ENCODE results near the gene NUTM2D. TPM values are rescaled to one million over a fixed set of nuclear protein-coding genes. Genes with fewer than 3 reads are reported as not detected.
"Not testable (repeated sequence)": the region's sequence is repeated elsewhere in the genome, so short reads cannot be mapped to it uniquely, and the experiment has no call there.

Gene NUTM2D
- total and polyA plus RNA-seq, 2 of the 4 experiments (the other 2 are of a cell fraction), result 0.54 to 1.9 TPM

DNA sequence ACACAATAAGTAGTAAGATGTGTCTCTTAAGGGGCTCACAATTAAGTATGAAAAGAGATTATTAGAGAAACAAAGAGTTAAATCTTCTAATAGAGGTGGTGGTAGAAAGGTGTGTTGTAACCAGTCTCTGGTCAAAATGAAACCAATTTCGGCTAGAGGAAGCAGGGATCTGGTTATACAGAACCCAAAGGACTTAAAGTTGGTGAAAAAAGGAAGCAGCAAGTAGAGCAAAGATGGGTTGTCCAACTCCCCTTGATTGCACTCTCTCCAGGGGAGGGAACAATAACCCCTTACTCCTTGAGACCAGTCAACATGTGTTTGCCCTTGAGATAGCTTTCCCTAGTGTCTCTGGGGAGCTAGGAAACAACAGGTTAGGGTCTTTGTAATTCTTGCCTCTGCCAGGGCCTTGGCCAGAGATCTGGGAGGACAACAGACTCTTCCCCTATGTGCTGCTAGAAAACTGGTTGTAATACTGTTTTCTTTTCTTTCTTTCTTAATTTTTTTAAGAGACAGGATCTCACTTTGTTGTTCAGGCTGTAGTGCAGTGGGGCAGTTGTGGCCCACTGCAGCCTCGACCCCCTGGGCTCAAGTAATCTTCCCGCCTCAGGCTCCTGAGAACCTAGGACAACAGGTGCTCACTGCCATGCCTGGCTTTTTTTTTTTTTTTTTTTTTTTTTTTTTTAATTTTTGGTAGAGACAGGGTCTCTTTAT, 43.7 kb upstream of the NUTM2D start:
- H3K9ac ChIP-seq (ENCODE audit: low read depth, low read length); POLR2A ChIA-PET (ENCODE audit: unreplicated experiment); H4K20me1 ChIP-seq (ENCODE audit: insufficient read depth, low read length); H3K14ac ChIP-seq (replicated peaks; ENCODE audit: low read depth, low read length); H2AK5ac ChIP-seq (ENCODE audit: low read depth, low read length); ATAC-seq (ENCODE audit: low read depth); H3K23ac ChIP-seq (ENCODE audit: low read depth, low read length); H2AK9ac ChIP-seq (replicated peaks; ENCODE audit: low read depth, low read length, poor library complexity); H3K36me3 ChIP-seq (ENCODE audit: control insufficient read depth, insufficient read depth, low read length); H3K9me1 ChIP-seq (ENCODE audit: insufficient read depth, low read length); H2BK120ac ChIP-seq (ENCODE audit: low read depth, low read length); dilution Hi-C loops (cut with HindIII; ENCODE audit: low sequenced_read_pairs, unreplicated experiment); H3K27me3 ChIP-seq (ENCODE audit: control insufficient read depth, insufficient read depth, low read length); H3K18ac ChIP-seq (ENCODE audit: low read depth, low read length); H2BK15ac ChIP-seq (ENCODE audit: low read depth, low read length); intact Hi-C loops (cut with micrococcal nuclease); in situ Hi-C loops (cut with MboI; ENCODE audit: low sequenced_read_pairs); H3K4ac ChIP-seq (ENCODE audit: low read depth, low read length); H3K4me2 ChIP-seq (ENCODE audit: low read depth, low read length); H3K4me1 ChIP-seq (ENCODE audit: control insufficient read depth, insufficient read depth, low read length); H4K5ac ChIP-seq (ENCODE audit: low read depth, low read length); BruUV-seq (replicated peaks); H3K4me3 ChIP-seq (ENCODE audit: insufficient read depth, low read depth, low read length); CTCF ChIA-PET; H3K79me1 ChIP-seq (ENCODE audit: low read depth in 1 of 2, low read length in 2 of 2); H4K8ac ChIP-seq (ENCODE audit: low read depth in 2 of 2, low read length in 2 of 2); H2BK20ac ChIP-seq (ENCODE audit: low read depth, low read length); H3K9me3 ChIP-seq (ENCODE audit: control insufficient read depth, insufficient read depth, low read length); H3K27ac ChIP-seq (ENCODE audit: insufficient read depth, low read length); H4K91ac ChIP-seq (ENCODE audit: insufficient read depth, low read depth, low read length); DNase-seq; H2BK5ac ChIP-seq (ENCODE audit: low read depth, low read length, poor library complexity, severe bottlenecking); H3K56ac ChIP-seq (ENCODE audit: extremely low read depth, insufficient read depth, low read length); H2AFZ ChIP-seq (replicated peaks; ENCODE audit: low read length, poor library complexity): not testable (repeated sequence)
- WGBS, 2 experiments (ENCODE audit: extremely low coverage in 2 of 2, insufficient read length in 1 of 2), result no CpG with 5 or more reads among the region's 3 CpGs

DNA sequence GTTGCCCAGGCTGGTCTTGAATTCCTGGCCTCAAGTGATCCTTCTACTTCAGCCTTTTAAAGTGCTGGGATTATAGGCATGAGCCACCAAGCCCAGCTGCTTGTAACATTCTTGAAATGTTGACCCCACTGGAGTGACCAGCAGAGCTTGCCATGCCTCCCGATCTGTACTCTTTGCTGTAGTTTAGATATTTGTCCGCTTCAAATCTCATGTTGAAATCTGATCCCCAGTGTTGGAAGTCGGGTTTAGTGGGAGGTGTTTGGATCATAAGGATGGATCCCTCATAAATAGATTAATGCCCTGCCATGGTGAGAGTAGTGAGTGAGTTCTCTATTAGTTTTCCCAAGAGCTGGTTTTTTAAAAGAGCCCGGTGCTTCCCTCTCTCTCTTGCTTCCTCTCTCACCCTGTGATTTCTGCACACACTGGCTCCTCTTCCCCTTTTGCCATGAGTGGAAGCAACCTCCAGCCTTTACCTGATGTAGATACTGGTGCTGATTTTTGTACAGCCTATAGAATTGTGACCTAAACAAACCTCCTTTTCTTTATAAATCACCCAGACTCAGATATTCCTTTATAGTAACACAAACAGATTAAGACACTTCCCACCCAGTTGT, 43.1 kb upstream of the NUTM2D start:
- dilution Hi-C loops (cut with HindIII; ENCODE audit: low sequenced_read_pairs, unreplicated experiment); H3K4ac ChIP-seq (ENCODE audit: low read depth, low read length); in situ Hi-C loops (cut with MboI; ENCODE audit: low sequenced_read_pairs); H3K23ac ChIP-seq (ENCODE audit: low read depth, low read length); H3K4me3 ChIP-seq (ENCODE audit: insufficient read depth, low read depth, low read length); H4K8ac ChIP-seq (ENCODE audit: low read depth in 2 of 2, low read length in 2 of 2); BruUV-seq (replicated peaks); H4K91ac ChIP-seq (ENCODE audit: insufficient read depth, low read depth, low read length); H3K56ac ChIP-seq (ENCODE audit: extremely low read depth, insufficient read depth, low read length); H3K27ac ChIP-seq (ENCODE audit: insufficient read depth, low read length); H4K20me1 ChIP-seq (ENCODE audit: insufficient read depth, low read length); H2BK15ac ChIP-seq (ENCODE audit: low read depth, low read length); H2BK120ac ChIP-seq (ENCODE audit: low read depth, low read length); H3K27me3 ChIP-seq (ENCODE audit: control insufficient read depth, insufficient read depth, low read length); CTCF ChIA-PET; H3K9me1 ChIP-seq (ENCODE audit: insufficient read depth, low read length); H2BK20ac ChIP-seq (ENCODE audit: low read depth, low read length); H3K79me1 ChIP-seq (ENCODE audit: low read depth in 1 of 2, low read length in 2 of 2); H4K5ac ChIP-seq (ENCODE audit: low read depth, low read length); intact Hi-C loops (cut with micrococcal nuclease); H3K18ac ChIP-seq (ENCODE audit: low read depth, low read length); H2BK5ac ChIP-seq (ENCODE audit: low read depth, low read length, poor library complexity, severe bottlenecking); POLR2A ChIA-PET (ENCODE audit: unreplicated experiment); DNase-seq; H3K4me1 ChIP-seq (ENCODE audit: control insufficient read depth, insufficient read depth, low read length); H3K9me3 ChIP-seq (ENCODE audit: control insufficient read depth, insufficient read depth, low read length); H3K14ac ChIP-seq (replicated peaks; ENCODE audit: low read depth, low read length); H2AK5ac ChIP-seq (ENCODE audit: low read depth, low read length); H3K9ac ChIP-seq (ENCODE audit: low read depth, low read length); H3K4me2 ChIP-seq (ENCODE audit: low read depth, low read length); H2AK9ac ChIP-seq (replicated peaks; ENCODE audit: low read depth, low read length, poor library complexity); H3K36me3 ChIP-seq (ENCODE audit: control insufficient read depth, insufficient read depth, low read length); H2AFZ ChIP-seq (replicated peaks; ENCODE audit: low read length, poor library complexity): not testable (repeated sequence)
- ATAC-seq (ENCODE audit: low read depth), result peak; percentile 12; the same call in 1 of the 2 replicates
- no CpG with 5 or more reads among the region's 4 CpGs for WGBS, 2 experiments (ENCODE audit: extremely low coverage in 2 of 2, insufficient read length in 1 of 2)
